H4 (cell line): ENCODE data around the gene TRMT2A. TPM values are rescaled to one million over a fixed set of nuclear protein-coding genes. Genes with fewer than 3 reads are reported as not detected.

ENCODE experiments used
- DNase-seq: peaks from one replicate; pipeline ENCODE4 v3.0.0-alpha.2; 2015; ENCODE audit warnings: low spot score
- total RNA-seq: library from RNA; depleted of rRNA; stranded (reverse); fragments of >200 nt; shearing (Covaris generic); gene quantifications from 2 replicates; pipeline ENCODE4 v1.2.3, GENCODE V29; 2014

TRMT2A gene
- total RNA-seq, 1 experiment from 2014 or later: 12.2 TPM

GRCh38 chr22:20135265-20135664 is 18.2 kb upstream of the TRMT2A start:
- DNase-seq: no peak

- no peak for DNase-seq
Measured at GRCh38 chr22:20133930-20134549, 17.0 kb upstream of the TRMT2A start.

GRCh38 chr22:20132686-20133246 is 15.7 kb upstream of the TRMT2A start:
- no peak for DNase-seq

- DNase-seq: no peak
Measured at GRCh38 chr22:20131859-20132685, 15.0 kb upstream of the TRMT2A start.

GRCh38 chr22:20131597-20131858 is 14.5 kb upstream of the TRMT2A start, which contains the start of gene ZDHHC8:
Gene ZDHHC8 (plus strand): TSS chr22:20131804. CDS start chr22:20131948, 144 bp downstream.
- no peak for DNase-seq

- no peak for DNase-seq
Measured at GRCh38 chr22:20130731-20131596, 13.9 kb upstream of the TRMT2A start.

GRCh38 chr22:20130319-20130718 is 13.3 kb upstream of the TRMT2A start:
- no peak for DNase-seq

- no peak for DNase-seq
Measured at GRCh38 chr22:20129747-20130014, 12.7 kb upstream of the TRMT2A start.

GRCh38 chr22:20128902-20129746 is 12.1 kb upstream of the TRMT2A start:
- no peak for DNase-seq

- DNase-seq: no peak
Measured at GRCh38 chr22:20128619-20128901, 11.5 kb upstream of the TRMT2A start.

GRCh38 chr22:20127869-20128618 is 11.0 kb upstream of the TRMT2A start:
- DNase-seq: no peak

- no peak for DNase-seq
Measured at GRCh38 chr22:20127318-20127868, 10.4 kb upstream of the TRMT2A start.

GRCh38 chr22:20126284-20127029 is 9.4 kb upstream of the TRMT2A start:
- no peak for DNase-seq

- DNase-seq: no peak
Measured at GRCh38 chr22:20125201-20126174, 8.5 kb upstream of the TRMT2A start.

- no peak for DNase-seq
Measured at GRCh38 chr22:20124083-20124787, 7.2 kb upstream of the TRMT2A start.

- DNase-seq: no peak
Measured at GRCh38 chr22:20123366-20124082, 6.5 kb upstream of the TRMT2A start.

- no peak for DNase-seq
Measured at GRCh38 chr22:20121856-20122415, 4.9 kb upstream of the TRMT2A start.
